T-helper 1 cell treated with Interleukin-12 subunit alpha and Interleukin-12 subunit beta and Interleukin-4 antibody, amounts not matched to agents 30 ng/mL and 1 ng/mL, for 36 hours (primary cell): Measurements from ENCODE around the gene AGAP9. TPM values are rescaled to one million over a fixed set of nuclear protein-coding genes. Genes with fewer than 3 reads are reported as not detected.
"Not testable (repeated sequence)": the region's sequence is repeated elsewhere in the genome, so short reads cannot be mapped to it uniquely, and the experiment has no call there.

Experiments
- intact Hi-C: fragments of 100-400 bp; cut with micrococcal nuclease; formaldehyde crosslinking; loops from one replicate; pipeline ENCODE4 v1.15.1; 2024
- total RNA-seq: library from RNA; stranded (reverse); gene quantifications from 2 replicates; pipeline ENCODE4 v1.2.3, GENCODE V29; 2022

Gene AGAP9
- total RNA-seq, 1 donor from 2014 or later = 11.8 TPM

GRCh38 chr10:47485943-47486342 is 37.5 kb downstream of the AGAP9 start:
- intact Hi-C loops = not testable (repeated sequence)

- intact Hi-C loops = not testable (repeated sequence)
Observed at GRCh38 chr10:47484786-47485185, 38.7 kb downstream of the AGAP9 start.

- intact Hi-C loops = not testable (repeated sequence)
Observed at GRCh38 chr10:47483923-47484322, 39.5 kb downstream of the AGAP9 start, which contains the start of gene ANXA8. ANXA8 (minus strand) TSS chr10:47484115; CDS start chr10:47483933, 182 bp downstream.

- intact Hi-C loops = not testable (repeated sequence)
Observed at GRCh38 chr10:47482367-47482766, 41.1 kb downstream of the AGAP9 start.

- intact Hi-C loops = not testable (repeated sequence)
Observed at GRCh38 chr10:47481768-47482181, 41.7 kb downstream of the AGAP9 start.

GRCh38 chr10:47481182-47481766 is 42.2 kb downstream of the AGAP9 start:
- intact Hi-C loops = not testable (repeated sequence)

GRCh38 chr10:47480133-47480532 is 43.3 kb downstream of the AGAP9 start:
- intact Hi-C loops = not testable (repeated sequence)

- intact Hi-C loops = not testable (repeated sequence)
Observed at GRCh38 chr10:47478114-47478513, 45.3 kb downstream of the AGAP9 start.

GRCh38 chr10:47477078-47477477 is 46.4 kb downstream of the AGAP9 start:
- intact Hi-C loops = not testable (repeated sequence)

- intact Hi-C loops = not testable (repeated sequence)
Observed at GRCh38 chr10:47475101-47475500, 48.3 kb downstream of the AGAP9 start.

- intact Hi-C loops = not testable (repeated sequence)
Observed at GRCh38 chr10:47473516-47473915, 49.9 kb downstream of the AGAP9 start.

- intact Hi-C loops = not testable (repeated sequence)
Observed at GRCh38 chr10:47472647-47473046, 50.8 kb downstream of the AGAP9 start.

- intact Hi-C loops = not testable (repeated sequence)
Observed at GRCh38 chr10:47472072-47472471, 51.4 kb downstream of the AGAP9 start.

- intact Hi-C loops = not testable (repeated sequence)
Observed at GRCh38 chr10:47468731-47469528, 54.5 kb downstream of the AGAP9 start.

GRCh38 chr10:47467957-47468356 is 55.5 kb downstream of the AGAP9 start:
- intact Hi-C loops = not testable (repeated sequence)

GRCh38 chr10:47467458-47467857 is 56.0 kb downstream of the AGAP9 start:
- intact Hi-C loops = not testable (repeated sequence)

GRCh38 chr10:47465216-47465917 is 58.1 kb downstream of the AGAP9 start:
- intact Hi-C loops = not testable (repeated sequence)

GRCh38 chr10:47462577-47463358 is 60.7 kb downstream of the AGAP9 start:
- intact Hi-C loops = not testable (repeated sequence)

- intact Hi-C loops = not testable (repeated sequence)
Observed at GRCh38 chr10:47461261-47461687, 62.2 kb downstream of the AGAP9 start.

GRCh38 chr10:47458466-47459154 is 64.8 kb downstream of the AGAP9 start:
- intact Hi-C loops = no loop called here

GRCh38 chr10:47457826-47458225 is 65.6 kb downstream of the AGAP9 start:
- intact Hi-C loops = no loop called here
